Retinal pigment epithelial cell (primary cell): ENCODE data around the gene SLC25A24.

ENCODE experiments used
- DNase-seq: peaks from one replicate; pipeline ENCODE4 v3.0.0-alpha.2; 2010; ENCODE audit warnings: low read depth
- H3K4me3 ChIP-seq: 2 replicates; pipeline ENCODE4 v1.5.1; 2011; ENCODE audit warnings: mild to moderate bottlenecking, low read length, control low read depth, moderate library complexity
- TF ChIP-seq, protein P1 (sequence below): conservative IDR thresholded peaks from 2 replicates; pipeline ENCODE4 v1.5.1; 2011; ENCODE audit warnings: low read depth, low read length, control low read depth, inconsistent platforms

Gene SLC25A24

DNA sequence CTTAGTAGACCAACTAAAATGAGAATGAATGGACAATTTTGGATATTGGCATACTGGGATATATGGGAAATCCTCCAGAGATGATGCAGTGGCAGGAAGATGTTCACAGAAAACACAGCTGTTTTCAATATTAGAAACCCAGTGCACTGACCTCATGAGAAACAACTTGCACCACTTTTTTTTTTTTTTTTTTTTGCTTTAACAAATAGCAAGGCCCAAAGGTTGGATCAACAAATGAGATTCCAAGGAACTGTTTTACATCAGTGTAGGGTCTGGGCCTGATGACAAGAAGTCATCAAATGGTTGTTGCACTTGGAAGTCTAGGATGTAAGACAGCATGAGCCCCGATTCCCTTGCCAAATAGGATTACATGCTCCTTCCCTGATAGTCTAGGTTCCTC, 110.7 kb downstream of the SLC25A24 start:
- no peak overlapping the region for H3K4me3 ChIP-seq
- TF ChIP-seq, protein P1, sequence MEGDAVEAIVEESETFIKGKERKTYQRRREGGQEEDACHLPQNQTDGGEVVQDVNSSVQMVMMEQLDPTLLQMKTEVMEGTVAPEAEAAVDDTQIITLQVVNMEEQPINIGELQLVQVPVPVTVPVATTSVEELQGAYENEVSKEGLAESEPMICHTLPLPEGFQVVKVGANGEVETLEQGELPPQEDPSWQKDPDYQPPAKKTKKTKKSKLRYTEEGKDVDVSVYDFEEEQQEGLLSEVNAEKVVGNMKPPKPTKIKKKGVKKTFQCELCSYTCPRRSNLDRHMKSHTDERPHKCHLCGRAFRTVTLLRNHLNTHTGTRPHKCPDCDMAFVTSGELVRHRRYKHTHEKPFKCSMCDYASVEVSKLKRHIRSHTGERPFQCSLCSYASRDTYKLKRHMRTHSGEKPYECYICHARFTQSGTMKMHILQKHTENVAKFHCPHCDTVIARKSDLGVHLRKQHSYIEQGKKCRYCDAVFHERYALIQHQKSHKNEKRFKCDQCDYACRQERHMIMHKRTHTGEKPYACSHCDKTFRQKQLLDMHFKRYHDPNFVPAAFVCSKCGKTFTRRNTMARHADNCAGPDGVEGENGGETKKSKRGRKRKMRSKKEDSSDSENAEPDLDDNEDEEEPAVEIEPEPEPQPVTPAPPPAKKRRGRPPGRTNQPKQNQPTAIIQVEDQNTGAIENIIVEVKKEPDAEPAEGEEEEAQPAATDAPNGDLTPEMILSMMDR, result no peak
- DNase-seq, result no peak

DNA sequence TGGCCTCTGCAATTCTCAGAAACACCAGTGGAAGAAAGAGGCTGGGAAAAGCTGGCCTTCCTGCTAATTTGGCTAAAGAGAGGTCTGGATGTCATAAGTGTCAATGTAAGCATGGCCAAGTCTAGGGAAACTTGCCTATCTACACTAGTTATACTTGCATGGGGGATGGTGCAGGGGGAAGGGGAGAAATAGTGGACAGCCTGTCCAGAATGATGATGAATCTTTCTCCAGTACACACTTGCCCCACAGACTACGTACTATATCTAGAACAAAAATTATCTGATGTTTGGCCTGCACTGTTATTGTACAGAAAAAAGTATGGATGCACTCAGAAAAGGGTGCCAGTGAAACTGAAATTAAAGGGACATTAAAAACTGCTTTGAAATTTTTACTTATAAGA, 114.5 kb downstream of the SLC25A24 start:
- no peak for DNase-seq
- no peak overlapping the region for H3K4me3 ChIP-seq
- TF ChIP-seq, protein P1, result no peak

DNA sequence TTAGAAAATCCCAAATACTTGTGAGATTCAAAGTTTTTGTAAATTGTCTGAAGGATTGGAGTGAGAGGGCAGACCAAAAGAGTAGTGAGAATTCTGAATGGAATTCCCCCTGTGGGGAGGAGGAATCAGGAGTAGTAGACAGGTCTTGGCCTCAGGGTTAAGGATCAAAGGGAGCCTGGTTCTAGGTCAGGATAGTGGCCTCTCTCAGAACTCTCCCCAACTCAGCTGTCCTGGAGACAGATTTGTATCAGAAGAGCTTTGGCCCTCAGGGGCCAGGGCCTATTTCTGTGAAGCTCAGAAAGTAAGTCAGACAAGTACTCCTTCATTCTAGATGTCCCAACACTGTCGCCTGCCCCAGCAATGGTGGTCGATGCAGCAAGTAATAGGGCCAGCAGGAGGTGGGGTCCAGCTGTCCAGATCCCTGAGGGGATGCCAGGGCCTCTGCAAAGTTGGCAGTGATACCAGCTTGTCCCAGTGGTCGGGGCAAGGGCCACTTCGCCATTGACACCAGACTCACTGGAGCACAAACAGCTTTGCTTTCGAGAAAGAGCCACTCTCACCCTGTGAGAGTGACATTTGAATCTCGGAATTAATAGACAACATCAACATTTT, 115.2 kb downstream of the SLC25A24 start:
- TF ChIP-seq, protein P1, result no peak
- no peak for DNase-seq
- no peak overlapping the region for H3K4me3 ChIP-seq
